Esophagus muscularis mucosa (tissue), 3 donors: ENCODE results near the gene RERE.

Experiments
- CTCF ChIP-seq, 3 experiments: fragments of 200-600 bp in 2 of 3; fragments of 450-650 bp in 1 of 3; sonication (generic) in 2 of 3; IDR thresholded peaks; one replicate each; pipeline ENCODE4 v1.5.1; 2017 to 2019; ENCODE audit warnings: antibody characterized with exemption in 3 of 3, mild to moderate bottlenecking in 2 of 3, moderate library complexity in 1 of 3
- EP300 ChIP-seq: sonication (generic); formaldehyde crosslinking; IDR thresholded peaks from one replicate; pipeline ENCODE4 v1.6.1; 2017; ENCODE audit warnings: antibody characterized with exemption

DNA sequence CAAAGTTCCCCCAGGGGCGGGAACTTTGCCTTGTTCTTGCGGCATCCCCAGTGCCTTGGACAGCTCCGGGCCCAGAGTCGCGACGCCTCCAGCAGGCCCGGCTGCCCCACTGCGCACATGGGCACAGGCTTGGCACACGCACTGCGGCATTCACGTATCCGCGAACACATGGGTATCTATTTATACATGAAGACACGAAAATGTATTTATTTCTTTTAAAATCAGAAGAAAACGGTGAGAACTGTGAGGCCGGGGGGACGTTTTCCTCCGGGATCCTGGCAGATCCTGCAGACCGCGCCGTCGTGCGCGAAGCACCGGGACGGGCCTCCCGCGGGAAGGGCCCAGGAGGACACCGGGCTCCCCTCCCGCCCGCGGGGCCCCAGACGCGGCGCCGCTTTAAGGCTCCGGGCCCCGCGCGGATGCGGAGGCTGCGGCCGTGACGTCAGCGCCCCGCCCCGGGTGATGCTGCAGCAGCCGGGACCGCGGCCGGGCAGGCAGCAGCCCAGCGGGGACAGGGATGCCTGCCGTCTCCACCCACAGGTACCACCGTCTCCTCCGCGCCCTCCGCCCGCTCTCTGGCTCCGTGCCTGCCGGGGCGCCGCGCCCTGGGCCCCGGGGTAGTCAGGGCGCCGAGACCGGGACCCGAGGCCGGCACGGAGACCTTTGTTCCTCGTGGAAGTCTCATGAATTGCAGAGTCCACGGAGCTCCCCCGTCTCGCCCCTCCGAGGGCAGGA is 499.6 kb downstream of the RERE start, which contains the start of gene SLC45A1:
- no peak for TF ChIP-seq CTCF (IDR thresholded peaks at IDR 0.05)
- TF ChIP-seq EP300, result no peak
